NT2/D1 (cell line): ENCODE data around the gene LSM14A.

ENCODE experiments used
- SUZ12 ChIP-seq: IDR thresholded peaks from 2 replicates; pipeline ENCODE4 v1.6.1; 2011; ENCODE audit not compliant: insufficient read length, insufficient read depth; ENCODE audit errors: extremely low read depth
- YY1 ChIP-seq: IDR thresholded peaks from 2 replicates; pipeline ENCODE4 v1.6.1; 2011; ENCODE audit not compliant: insufficient read length, insufficient read depth
- ZNF274 ChIP-seq: IDR thresholded peaks from 2 replicates; pipeline ENCODE4 v1.6.1; 2011; ENCODE audit warnings: mild to moderate bottlenecking, low read depth, low read length

- TF ChIP-seq ZNF274 (no peak), YY1 (no peak), SUZ12 (no peak)
Observed at GRCh38 chr19:34176581-34176980, 4.3 kb downstream of the LSM14A start.
